ENCODE data around the gene DENND1B. TPM values are rescaled to one million over a fixed set of nuclear protein-coding genes. Genes with fewer than 3 reads are reported as not detected.

DENND1B gene
- total and polyA plus RNA-seq, 9 of the 15 experiments (the other 6 are each of a cell fraction or from before 2014, with no cell fraction given), result 2.1 to 12.1 (median 7.5) TPM

DNA sequence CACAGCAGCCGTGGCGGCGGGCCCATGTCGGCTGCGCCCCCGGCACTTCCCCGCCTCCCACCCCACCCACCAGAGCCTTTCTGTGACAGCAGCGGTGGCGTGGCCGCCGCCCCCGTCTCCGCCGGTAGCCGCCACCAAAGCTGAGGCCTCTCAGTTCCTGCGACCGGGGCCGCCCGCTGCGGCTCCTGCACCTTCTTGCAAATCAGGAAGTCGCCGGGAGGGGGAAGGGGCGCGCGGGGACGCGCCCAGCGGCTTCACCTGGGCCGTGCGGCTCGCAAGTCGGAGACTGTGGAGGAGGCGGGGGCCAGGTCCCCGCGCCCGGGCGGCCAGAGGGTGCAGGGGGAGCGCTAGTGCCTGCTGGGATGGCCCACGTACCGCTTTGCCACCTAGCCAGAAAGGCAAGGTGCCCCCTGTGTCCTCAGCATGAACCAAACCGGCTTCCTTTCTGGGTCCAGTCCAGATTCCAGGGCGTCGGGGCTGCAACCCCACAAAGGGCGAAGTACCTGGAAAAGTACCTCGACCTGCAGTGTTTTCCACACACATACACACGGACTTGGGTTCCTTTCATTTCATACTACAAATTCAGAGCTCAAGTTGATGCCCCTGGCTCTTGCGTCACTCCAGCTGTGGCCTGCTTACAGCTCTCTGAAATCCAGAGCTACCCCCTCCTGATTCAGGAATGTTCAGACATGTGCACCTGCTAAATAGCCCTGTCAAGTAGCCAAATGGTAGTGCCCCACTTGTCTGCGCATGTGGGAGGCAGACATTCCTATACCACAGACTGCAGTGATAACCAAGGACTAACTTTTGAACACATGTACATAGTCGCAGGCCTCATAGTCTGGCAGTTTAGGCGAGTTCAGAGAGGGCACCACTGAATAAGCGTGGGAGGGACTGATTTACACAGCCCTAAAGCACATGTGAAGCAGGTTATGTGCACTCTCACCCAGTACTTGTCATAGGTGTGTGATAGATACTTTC is at the start of gene DENND1B (continued):
- TF ChIP-seq SMARCB1 (IDR thresholded peaks at IDR 0.05; ENCODE audit: insufficient read length, low read depth) (no peak), U2AF1 (optimal IDR thresholded peaks at IDR 0.05; ENCODE audit: low read depth, low read length) (peak; percentile 55), EP400 (IDR thresholded peaks at IDR 0.05) (peak; percentile 49), ZNF143 (CRISPR knock-in tag; IDR thresholded peaks at IDR 0.05) (no peak), KAT2B (IDR thresholded peaks at IDR 0.05; ENCODE audit: low read depth, low read length) (no peak), KDM1A (IDR thresholded peaks at IDR 0.05) (peak; percentile 85 to 87; a peak in 3 of 4 replicates), RFX7 (CRISPR knock-in tag; IDR thresholded peaks at IDR 0.05) (no peak), SETDB1 (IDR thresholded peaks at IDR 0.05; ENCODE audit: low read length) (no peak), ZC3H4 (CRISPR knock-in tag; IDR thresholded peaks at IDR 0.05; ENCODE audit: borderline replicate concordance) (no peak), HLTF (IDR thresholded peaks at IDR 0.05) (no peak), POU5F1 (IDR thresholded peaks at IDR 0.05; ENCODE audit: borderline replicate concordance, low read depth, low read length, partially characterized antibody) (no peak), NUFIP1 (IDR thresholded peaks at IDR 0.05; ENCODE audit: partially characterized antibody) (no peak), NFE2L1 (tag; IDR thresholded peaks at IDR 0.05; ENCODE audit: borderline replicate concordance, low read depth) (no peak), SRSF7 (optimal IDR thresholded peaks at IDR 0.05; ENCODE audit: low read depth, low read length) (no peak), PTTG1 (tag; IDR thresholded peaks at IDR 0.05; ENCODE audit: low read depth) (no peak)
- TF ChIP-seq, protein P1, sequence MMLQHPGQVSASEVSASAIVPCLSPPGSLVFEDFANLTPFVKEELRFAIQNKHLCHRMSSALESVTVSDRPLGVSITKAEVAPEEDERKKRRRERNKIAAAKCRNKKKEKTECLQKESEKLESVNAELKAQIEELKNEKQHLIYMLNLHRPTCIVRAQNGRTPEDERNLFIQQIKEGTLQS (IDR thresholded peaks at IDR 0.05), result peak; percentile 85
- TF ChIP-seq, protein P1 (CRISPR knock-in tag; conservative IDR thresholded peaks at IDR 0.05), result no peak
- TF ChIP-seq, protein P2, sequence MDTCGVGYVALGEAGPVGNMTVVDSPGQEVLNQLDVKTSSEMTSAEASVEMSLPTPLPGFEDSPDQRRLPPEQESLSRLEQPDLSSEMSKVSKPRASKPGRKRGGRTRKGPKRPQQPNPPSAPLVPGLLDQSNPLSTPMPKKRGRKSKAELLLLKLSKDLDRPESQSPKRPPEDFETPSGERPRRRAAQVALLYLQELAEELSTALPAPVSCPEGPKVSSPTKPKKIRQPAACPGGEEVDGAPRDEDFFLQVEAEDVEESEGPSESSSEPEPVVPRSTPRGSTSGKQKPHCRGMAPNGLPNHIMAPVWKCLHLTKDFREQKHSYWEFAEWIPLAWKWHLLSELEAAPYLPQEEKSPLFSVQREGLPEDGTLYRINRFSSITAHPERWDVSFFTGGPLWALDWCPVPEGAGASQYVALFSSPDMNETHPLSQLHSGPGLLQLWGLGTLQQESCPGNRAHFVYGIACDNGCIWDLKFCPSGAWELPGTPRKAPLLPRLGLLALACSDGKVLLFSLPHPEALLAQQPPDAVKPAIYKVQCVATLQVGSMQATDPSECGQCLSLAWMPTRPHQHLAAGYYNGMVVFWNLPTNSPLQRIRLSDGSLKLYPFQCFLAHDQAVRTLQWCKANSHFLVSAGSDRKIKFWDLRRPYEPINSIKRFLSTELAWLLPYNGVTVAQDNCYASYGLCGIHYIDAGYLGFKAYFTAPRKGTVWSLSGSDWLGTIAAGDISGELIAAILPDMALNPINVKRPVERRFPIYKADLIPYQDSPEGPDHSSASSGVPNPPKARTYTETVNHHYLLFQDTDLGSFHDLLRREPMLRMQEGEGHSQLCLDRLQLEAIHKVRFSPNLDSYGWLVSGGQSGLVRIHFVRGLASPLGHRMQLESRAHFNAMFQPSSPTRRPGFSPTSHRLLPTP (IDR thresholded peaks at IDR 0.05; ENCODE audit: borderline replicate concordance, extremely low read depth, insufficient read length), result no peak
- TF ChIP-seq, protein P3, sequence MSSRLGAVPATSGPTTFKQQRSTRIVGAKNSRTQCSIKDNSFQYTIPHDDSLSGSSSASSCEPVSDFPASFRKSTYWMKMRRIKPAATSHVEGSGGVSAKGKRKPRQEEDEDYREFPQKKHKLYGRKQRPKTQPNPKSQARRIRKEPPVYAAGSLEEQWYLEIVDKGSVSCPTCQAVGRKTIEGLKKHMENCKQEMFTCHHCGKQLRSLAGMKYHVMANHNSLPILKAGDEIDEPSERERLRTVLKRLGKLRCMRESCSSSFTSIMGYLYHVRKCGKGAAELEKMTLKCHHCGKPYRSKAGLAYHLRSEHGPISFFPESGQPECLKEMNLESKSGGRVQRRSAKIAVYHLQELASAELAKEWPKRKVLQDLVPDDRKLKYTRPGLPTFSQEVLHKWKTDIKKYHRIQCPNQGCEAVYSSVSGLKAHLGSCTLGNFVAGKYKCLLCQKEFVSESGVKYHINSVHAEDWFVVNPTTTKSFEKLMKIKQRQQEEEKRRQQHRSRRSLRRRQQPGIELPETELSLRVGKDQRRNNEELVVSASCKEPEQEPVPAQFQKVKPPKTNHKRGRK (tag; IDR thresholded peaks at IDR 0.05), result no peak
- TF ChIP-seq, protein P4, sequence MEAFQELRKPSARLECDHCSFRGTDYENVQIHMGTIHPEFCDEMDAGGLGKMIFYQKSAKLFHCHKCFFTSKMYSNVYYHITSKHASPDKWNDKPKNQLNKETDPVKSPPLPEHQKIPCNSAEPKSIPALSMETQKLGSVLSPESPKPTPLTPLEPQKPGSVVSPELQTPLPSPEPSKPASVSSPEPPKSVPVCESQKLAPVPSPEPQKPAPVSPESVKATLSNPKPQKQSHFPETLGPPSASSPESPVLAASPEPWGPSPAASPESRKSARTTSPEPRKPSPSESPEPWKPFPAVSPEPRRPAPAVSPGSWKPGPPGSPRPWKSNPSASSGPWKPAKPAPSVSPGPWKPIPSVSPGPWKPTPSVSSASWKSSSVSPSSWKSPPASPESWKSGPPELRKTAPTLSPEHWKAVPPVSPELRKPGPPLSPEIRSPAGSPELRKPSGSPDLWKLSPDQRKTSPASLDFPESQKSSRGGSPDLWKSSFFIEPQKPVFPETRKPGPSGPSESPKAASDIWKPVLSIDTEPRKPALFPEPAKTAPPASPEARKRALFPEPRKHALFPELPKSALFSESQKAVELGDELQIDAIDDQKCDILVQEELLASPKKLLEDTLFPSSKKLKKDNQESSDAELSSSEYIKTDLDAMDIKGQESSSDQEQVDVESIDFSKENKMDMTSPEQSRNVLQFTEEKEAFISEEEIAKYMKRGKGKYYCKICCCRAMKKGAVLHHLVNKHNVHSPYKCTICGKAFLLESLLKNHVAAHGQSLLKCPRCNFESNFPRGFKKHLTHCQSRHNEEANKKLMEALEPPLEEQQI (IDR thresholded peaks at IDR 0.05), result no peak
